VCaP (cell line): Measurements from ENCODE around the gene PGM2L1.

ENCODE experiments used
- H3K27ac ChIP-seq: fragments of 450-650 bp; 2 replicates; pipeline ENCODE4 v1.5.1; 2017
- TF ChIP-seq, protein P1 (sequence below): fragments of 450-650 bp; conservative IDR thresholded peaks from 2 replicates; pipeline ENCODE4 v1.5.1; 2017; ENCODE audit warnings: mild to moderate bottlenecking, moderate library complexity

PGM2L1 gene

DNA sequence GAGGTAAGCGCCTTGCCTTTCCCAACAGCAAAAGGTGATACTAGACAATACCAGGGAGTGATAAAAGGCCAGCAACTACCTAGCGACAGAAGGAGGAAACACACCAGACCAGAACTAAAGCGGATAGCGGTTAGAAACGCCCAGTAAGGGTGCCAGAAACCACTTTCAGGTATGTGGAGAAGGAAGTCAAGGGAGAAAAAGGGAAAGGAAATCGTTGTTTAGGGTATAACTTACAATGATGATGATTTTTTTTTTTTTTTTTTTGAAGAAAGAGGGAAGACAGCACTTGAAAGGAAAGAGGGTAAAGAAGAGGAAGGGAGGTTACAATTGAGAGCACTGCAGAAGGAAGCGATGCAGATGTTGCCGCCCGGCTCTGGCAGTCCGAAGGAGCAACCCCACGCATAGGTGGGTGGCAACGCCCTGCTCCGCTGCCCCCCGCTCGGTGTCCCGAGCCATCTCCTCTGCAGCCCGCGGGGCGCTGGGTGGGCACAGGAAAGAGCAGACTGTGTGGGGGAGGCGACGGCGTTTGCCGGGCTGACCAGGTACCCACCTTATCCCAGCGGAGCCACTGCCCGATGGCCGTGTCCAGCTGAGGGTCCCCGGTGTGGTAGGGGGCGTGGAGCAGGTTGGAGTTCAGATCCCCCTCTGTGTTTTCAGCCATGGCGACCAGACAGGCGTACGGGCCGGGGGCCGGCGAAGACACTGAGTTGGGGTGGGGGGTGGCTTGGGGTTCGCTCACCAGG is 561 bp downstream of the PGM2L1 start:
- peak overlapping the region; percentile 84 for H3K27ac ChIP-seq

DNA sequence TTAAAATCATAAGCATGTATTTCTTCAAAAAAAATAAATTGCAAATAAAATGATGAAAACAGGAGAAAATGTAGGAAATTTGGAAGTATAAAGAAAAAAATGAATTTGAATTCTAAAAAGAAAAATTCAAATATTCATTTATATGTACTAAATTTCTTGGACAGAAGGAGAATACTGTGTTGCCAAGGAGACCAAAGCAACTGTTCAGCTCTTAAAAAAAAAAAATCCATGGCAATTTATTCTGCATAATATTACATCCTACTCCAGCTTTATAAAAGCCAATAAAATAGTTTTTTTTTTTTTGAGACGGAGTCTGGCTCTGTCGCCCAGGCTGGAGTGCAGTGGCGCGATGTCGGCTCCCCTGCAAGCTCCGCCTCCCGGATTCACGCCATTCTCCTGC is 6.0 kb downstream of the PGM2L1 start:
- no peak overlapping the region for H3K27ac ChIP-seq
- TF ChIP-seq, protein P1, sequence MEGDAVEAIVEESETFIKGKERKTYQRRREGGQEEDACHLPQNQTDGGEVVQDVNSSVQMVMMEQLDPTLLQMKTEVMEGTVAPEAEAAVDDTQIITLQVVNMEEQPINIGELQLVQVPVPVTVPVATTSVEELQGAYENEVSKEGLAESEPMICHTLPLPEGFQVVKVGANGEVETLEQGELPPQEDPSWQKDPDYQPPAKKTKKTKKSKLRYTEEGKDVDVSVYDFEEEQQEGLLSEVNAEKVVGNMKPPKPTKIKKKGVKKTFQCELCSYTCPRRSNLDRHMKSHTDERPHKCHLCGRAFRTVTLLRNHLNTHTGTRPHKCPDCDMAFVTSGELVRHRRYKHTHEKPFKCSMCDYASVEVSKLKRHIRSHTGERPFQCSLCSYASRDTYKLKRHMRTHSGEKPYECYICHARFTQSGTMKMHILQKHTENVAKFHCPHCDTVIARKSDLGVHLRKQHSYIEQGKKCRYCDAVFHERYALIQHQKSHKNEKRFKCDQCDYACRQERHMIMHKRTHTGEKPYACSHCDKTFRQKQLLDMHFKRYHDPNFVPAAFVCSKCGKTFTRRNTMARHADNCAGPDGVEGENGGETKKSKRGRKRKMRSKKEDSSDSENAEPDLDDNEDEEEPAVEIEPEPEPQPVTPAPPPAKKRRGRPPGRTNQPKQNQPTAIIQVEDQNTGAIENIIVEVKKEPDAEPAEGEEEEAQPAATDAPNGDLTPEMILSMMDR = no peak

More for the DNA sequence above, 561 bp downstream of the PGM2L1 start:
- TF ChIP-seq, protein P1 = no peak; the same call in 1 of the 2 replicates

DNA sequence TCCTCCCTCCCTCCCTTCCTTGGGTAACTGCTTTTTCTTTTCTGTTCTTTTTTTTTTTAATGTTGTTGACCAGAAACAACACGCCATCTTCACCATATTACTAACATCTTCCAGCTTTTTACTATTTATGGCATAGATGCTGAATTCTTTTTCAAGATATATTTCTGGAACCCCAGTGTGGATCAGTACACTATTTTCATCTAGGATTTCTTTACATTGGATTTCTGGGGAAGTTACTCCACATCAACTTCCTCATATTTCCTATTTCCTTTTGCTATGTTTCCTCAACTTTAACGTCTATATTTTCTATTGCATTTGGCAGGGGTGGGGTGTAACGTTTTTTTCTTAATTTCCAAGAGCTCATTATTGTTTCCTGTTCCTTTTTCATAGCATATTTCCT is 7.0 kb downstream of the PGM2L1 start:
- TF ChIP-seq, protein P1 = no peak
- no peak overlapping the region for H3K27ac ChIP-seq

DNA sequence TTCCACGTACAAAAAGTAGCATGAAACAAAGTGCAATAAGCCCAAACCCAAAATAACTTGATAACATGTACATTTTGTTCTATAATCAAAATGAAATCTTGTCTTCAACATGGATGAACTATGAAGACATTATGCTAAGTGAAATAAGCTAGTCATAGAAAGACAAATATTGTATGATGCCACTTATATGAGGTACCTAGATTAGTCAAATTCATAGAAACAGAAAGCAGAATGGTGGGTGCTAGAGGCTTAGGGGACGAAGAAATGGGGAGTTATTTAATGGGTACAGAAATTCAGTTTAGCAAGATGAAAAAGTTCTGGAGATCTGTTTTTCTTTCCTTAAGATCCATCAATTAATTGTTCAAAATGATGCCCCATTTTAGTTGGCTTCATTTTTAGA is 7.5 kb downstream of the PGM2L1 start:
- no peak overlapping the region for H3K27ac ChIP-seq
- TF ChIP-seq, protein P1 = no peak

DNA sequence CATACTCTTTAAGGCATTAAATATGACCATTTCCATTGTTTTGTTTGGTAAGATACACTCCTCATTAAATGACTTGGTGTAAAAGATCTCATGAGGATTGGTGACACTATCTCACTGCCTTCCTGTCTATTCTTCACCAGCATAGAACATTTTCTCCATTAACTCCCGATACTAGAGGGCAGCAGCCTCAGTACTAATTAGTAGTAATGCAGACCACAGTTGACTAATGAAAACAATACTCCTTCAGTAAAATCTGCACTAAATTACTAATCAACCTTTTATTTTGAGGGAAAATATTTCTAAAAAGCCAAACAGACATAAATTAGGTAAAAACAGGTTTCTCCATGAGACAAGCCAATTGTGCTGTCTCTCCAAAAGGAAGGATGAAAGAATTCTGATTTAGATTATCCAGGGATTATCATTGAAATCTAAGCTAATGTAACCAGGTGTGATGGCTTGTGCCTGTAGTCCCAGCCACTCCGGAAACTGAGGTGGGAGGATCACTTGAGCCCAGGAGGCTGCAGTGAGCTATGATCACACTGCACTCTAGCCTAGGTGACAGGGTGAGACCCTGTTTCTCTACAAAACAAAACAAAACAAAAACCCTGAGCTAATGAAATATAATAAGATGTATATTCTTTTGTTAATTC is 9.4 kb downstream of the PGM2L1 start:
- H3K27ac ChIP-seq = peak overlapping the region; percentile 8; the same call in 1 of the 2 replicates
- TF ChIP-seq, protein P1 = peak; percentile 91

DNA sequence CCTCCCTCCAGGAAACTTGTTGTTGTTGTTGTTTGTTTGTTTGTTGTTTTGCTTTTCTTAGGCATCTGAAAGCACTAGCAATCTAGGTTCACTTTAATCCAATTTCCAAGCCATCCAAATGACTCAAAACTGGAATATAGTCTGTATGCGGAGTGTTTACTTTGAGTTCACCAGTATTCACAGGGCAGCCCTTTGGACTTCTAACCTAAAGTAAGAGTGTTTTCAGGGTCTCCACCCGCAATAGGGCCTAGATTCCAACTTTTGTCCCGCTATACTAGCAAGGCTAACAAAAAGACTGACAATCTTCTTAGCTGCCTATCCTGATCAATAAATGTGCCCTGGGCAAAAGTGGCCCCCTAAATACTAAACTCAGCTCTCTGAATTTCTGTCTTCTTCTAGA is 13.6 kb downstream of the PGM2L1 start:
- H3K27ac ChIP-seq = no peak overlapping the region
- TF ChIP-seq, protein P1 = no peak

DNA sequence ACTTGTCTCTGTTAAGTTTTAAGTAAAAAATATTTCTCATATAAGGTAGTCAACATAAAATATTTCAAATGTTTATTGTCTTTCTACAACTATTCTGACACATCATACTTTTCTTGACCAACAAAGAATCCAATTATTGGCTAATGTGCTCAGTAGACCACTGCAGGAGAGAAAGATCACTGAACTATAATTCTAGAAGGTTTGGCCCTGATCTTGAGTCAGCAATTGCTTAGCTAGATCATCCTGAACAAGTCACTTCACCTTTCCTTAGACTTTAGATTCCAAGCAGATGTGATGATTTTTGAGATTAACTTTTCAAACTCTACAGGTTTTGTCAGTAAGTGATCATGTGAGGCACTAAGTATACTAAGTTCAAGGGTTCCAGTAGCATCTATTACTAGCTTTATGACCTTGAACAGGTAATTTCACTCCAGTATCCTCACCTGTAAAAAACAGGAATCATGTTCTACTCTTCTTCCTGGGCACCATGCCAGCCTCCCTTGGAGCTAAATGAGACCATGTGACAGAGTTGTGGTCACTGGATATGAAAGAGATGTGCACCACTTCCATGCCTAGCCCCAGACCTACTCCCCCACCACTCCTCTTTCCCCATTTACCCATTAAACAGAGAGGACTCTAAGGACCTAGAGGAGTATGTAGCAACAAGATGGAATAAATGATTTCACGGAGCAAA is 17.3 kb downstream of the PGM2L1 start:
- TF ChIP-seq, protein P1 = no peak
- H3K27ac ChIP-seq = peak overlapping the region; percentile 5; the same call in 1 of the 2 replicates
